ENCODE data around the gene PTPRC. TPM values are rescaled to one million over a fixed set of nuclear protein-coding genes. Genes with fewer than 3 reads are reported as not detected.

Gene PTPRC
- total RNA-seq, 1 experiment from 2014 or later, result 0.11 TPM

- BruUV-seq (replicated peaks), result no TSS peak
- no peaks in the 10 kb centered on the region for H3F3A ChIP-seq (ENCODE audit: low read length, unreplicated experiment)
- CTCF ChIA-PET, result no interaction called here
- H3K9me3 ChIP-seq (ENCODE audit: low read length), result no peaks in the 10 kb centered on the region
- intact Hi-C loops (cut with micrococcal nuclease), result no loop called here
- no peaks in the 10 kb centered on the region for H4K20me1 ChIP-seq (ENCODE audit: low read length)
- no peaks in the 10 kb centered on the region for H3K27me3 ChIP-seq (ENCODE audit: low read length)
- no peak overlapping the region for H3K4me3 ChIP-seq (ENCODE audit: low read length)
- H3K9me2 ChIP-seq (replicated peaks; ENCODE audit: low read length), result no peaks in the 10 kb centered on the region
- no peaks in the 10 kb centered on the region for H3K36me3 ChIP-seq (ENCODE audit: low read depth, low read length)
- H3K9ac ChIP-seq (ENCODE audit: low read length), result no peak overlapping the region
- H3K4me2 ChIP-seq (ENCODE audit: low read length), result no peak overlapping the region
- peaks cover 8% of the 10 kb centered on the region for H3K4me1 ChIP-seq (ENCODE audit: insufficient read depth, low read length)
- H3K27ac ChIP-seq (ENCODE audit: low read length), result no peak overlapping the region
- POLR2A ChIA-PET (ENCODE audit: unreplicated experiment), result no interaction called here
- TF ChIP-seq CTCF (conservative IDR thresholded peaks at IDR 0.05; ENCODE audit: low read depth, low read length) (no peak), EZH2phosphoT487 (IDR thresholded peaks at IDR 0.05; ENCODE audit: borderline replicate concordance, low read length) (no peak), EZH2 (IDR thresholded peaks at IDR 0.05; ENCODE audit: low read length, unreplicated experiment) (no peak)
- ATAC-seq (no peak), DNase-seq (no peak)
- H2AFZ ChIP-seq (ENCODE audit: low read length), result no peak overlapping the region
- H3K79me2 ChIP-seq (ENCODE audit: low read length), result no peaks in the 10 kb centered on the region
Measured at GRCh38 chr1:198691063-198691462, 52.2 kb downstream of the PTPRC start.

GRCh38 chr1:198693321-198693720, 54.5 kb downstream of the PTPRC start:
- H3K4me3 ChIP-seq (ENCODE audit: low read length), result no peak overlapping the region
- H3K9ac ChIP-seq (ENCODE audit: low read length), result no peak overlapping the region
- TF ChIP-seq EZH2phosphoT487 (IDR thresholded peaks at IDR 0.05; ENCODE audit: borderline replicate concordance, low read length) (no peak), CTCF (conservative IDR thresholded peaks at IDR 0.05; ENCODE audit: low read depth, low read length) (no peak), EZH2 (IDR thresholded peaks at IDR 0.05; ENCODE audit: low read length, unreplicated experiment) (no peak)
- no peaks in the 10 kb centered on the region for H4K20me1 ChIP-seq (ENCODE audit: low read length)
- H3K36me3 ChIP-seq (ENCODE audit: low read depth, low read length), result no peaks in the 10 kb centered on the region
- no peaks in the 10 kb centered on the region for H3K9me3 ChIP-seq (ENCODE audit: low read length)
- no peaks in the 10 kb centered on the region for H3K9me2 ChIP-seq (replicated peaks; ENCODE audit: low read length)
- no peak overlapping the region for H2AFZ ChIP-seq (ENCODE audit: low read length)
- H3K4me2 ChIP-seq (ENCODE audit: low read length), result no peak overlapping the region
- BruUV-seq (replicated peaks), result no TSS peak
- H3K27ac ChIP-seq (ENCODE audit: low read length), result no peak overlapping the region
- ChIA-PET CTCF (no interaction called here), POLR2A (ENCODE audit: unreplicated experiment) (no interaction called here)
- no peaks in the 10 kb centered on the region for H3K27me3 ChIP-seq (ENCODE audit: low read length)
- intact Hi-C loops (cut with micrococcal nuclease), result no loop called here
- no peak for ATAC-seq
- no peak for DNase-seq
- H3K4me1 ChIP-seq (ENCODE audit: insufficient read depth, low read length), result peaks cover 8% of the 10 kb centered on the region
- no peaks in the 10 kb centered on the region for H3F3A ChIP-seq (ENCODE audit: low read length, unreplicated experiment)
- H3K79me2 ChIP-seq (ENCODE audit: low read length), result no peaks in the 10 kb centered on the region

GRCh38 chr1:198694542-198694941, 55.7 kb downstream of the PTPRC start:
- Histone ChIP-seq H3K9me3 (ENCODE audit: low read length) (no peaks in the 10 kb centered on the region), H3K4me3 (ENCODE audit: low read length) (no peak overlapping the region), H3K9ac (ENCODE audit: low read length) (no peak overlapping the region), H3K4me2 (ENCODE audit: low read length) (no peak overlapping the region), H3K27ac (ENCODE audit: low read length) (no peak overlapping the region), H3K79me2 (ENCODE audit: low read length) (no peaks in the 10 kb centered on the region), H3K4me1 (ENCODE audit: insufficient read depth, low read length) (peaks cover 9% of the 10 kb centered on the region), H3K9me2 (replicated peaks; ENCODE audit: low read length) (no peaks in the 10 kb centered on the region), H4K20me1 (ENCODE audit: low read length) (no peaks in the 10 kb centered on the region), H3F3A (ENCODE audit: low read length, unreplicated experiment) (no peaks in the 10 kb centered on the region), H3K36me3 (ENCODE audit: low read depth, low read length) (no peaks in the 10 kb centered on the region), H3K27me3 (ENCODE audit: low read length) (no peaks in the 10 kb centered on the region), H2AFZ (ENCODE audit: low read length) (no peak overlapping the region)
- no peak for TF ChIP-seq CTCF (conservative IDR thresholded peaks at IDR 0.05; ENCODE audit: low read depth, low read length)
- no peak for TF ChIP-seq EZH2 (IDR thresholded peaks at IDR 0.05; ENCODE audit: low read length, unreplicated experiment)
- no peak for TF ChIP-seq EZH2phosphoT487 (IDR thresholded peaks at IDR 0.05; ENCODE audit: borderline replicate concordance, low read length)
- CTCF ChIA-PET, result no interaction called here
- intact Hi-C loops (cut with micrococcal nuclease), result no loop called here
- POLR2A ChIA-PET (ENCODE audit: unreplicated experiment), result no interaction called here
- no peak for ATAC-seq
- no peak for DNase-seq
- BruUV-seq (replicated peaks), result no TSS peak
